Measurements from ENCODE around the gene RPS19. TPM values are rescaled to one million over a fixed set of nuclear protein-coding genes. Genes with fewer than 3 reads are reported as not detected.

Gene RPS19
- 1,900 and 2,127 TPM in 2 replicates for total RNA-seq (2014; rRNA removed; shearing (Covaris generic))
- polyA plus RNA-seq (2014; cell fraction: nucleus; rRNA removed), result 348 and 1,934 TPM in 2 replicates

- DNase-seq (ENCODE audit: extremely low read depth, low read depth), result peak; percentile 97
Measured at GRCh38 chr19:41859618-41860418, at the start of gene RPS19. RPS19 (plus strand) TSS chr19:41860255; CDS start chr19:41860775, 520 bp downstream.

DNA sequence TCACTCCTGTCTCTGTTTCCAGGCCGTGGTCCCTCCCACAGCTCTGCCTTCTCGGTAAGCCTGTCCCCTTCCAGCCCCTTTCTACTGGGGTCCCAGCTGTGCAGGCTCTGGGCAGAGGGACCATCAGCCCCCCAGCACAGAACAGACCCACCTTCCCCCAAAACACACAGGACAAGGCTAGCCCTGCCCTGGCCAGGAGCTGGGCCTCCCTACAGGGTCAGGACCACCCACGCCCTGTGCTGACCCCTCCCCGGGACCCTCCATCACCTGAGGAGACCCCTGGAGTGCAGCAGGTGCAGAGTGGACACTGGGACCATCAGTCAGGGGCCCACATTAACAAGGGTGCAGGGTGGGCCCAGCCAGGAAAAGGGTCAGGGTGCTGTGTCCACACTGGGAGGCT lies 49.8 kb upstream of the RPS19 start:
- DNase-seq (ENCODE audit: extremely low read depth, low read depth), result no peak

DNA sequence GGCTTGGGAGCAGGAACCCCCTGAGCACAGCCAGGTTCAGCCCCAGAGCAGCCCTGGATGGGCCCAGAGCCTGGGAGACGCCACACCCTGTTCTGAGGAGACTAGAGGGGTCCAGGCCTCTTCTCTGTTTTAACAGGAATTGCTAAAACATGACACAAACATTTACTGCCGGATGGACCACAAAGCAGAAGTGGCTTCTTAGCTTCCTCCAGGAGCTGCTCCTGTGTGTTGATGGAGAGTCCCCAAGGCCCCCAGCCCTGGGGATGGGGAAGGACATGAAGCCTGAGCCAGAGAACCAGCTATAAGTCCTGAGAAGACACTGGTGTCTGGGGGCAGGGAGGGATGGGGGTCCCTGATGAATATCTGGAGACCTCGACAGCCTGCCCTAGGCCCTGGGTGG lies 49.0 kb upstream of the RPS19 start:
- DNase-seq (ENCODE audit: extremely low read depth, low read depth), result no peak

GRCh38 chr19:41811981-41812380 lies 48.1 kb upstream of the RPS19 start:
- no peak for DNase-seq (ENCODE audit: extremely low read depth, low read depth)

GRCh38 chr19:41813911-41814310 lies 46.1 kb upstream of the RPS19 start:
- no peak for DNase-seq (ENCODE audit: extremely low read depth, low read depth)

DNA sequence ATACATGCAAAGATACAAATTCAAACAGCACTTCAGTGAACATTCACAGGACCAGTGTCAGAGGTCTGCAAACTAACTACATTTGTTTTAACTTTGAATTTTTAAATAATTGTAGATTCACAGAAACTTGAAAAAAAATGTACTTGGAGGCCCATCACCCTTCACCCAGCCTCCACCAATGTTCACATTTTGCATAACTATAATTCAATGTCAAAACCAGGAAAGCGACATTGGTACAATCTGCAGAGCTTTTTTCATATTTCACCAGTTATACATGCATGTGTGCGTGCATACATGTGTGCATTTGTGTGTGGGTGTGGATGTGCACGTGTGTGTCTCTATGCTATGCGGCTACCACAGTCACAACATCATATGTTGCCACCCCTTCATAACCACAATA lies 44.8 kb upstream of the RPS19 start:
- DNase-seq (ENCODE audit: extremely low read depth, low read depth), result no peak

DNA sequence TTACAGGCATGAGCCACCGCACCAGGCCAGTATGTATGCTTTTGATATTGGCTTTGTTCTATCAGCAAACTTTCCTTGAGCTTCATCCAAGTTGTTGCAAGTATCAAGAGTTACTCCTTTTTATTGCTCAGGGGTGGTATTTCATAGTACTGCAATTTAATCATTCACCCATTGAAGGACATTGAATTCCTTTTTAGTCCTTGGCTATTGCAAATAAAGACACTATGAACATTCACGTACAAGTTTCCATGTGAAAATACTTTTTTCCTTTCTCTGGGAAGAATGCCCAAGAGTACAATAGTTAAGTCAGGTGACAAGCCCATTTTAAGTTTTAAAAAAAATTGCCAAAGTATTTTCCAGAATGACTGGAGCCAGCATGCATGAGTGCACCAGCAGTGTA lies 43.3 kb upstream of the RPS19 start:
- no peak for DNase-seq (ENCODE audit: extremely low read depth, low read depth)

- DNase-seq (ENCODE audit: extremely low read depth, low read depth), result peak; percentile 37
Measured at GRCh38 chr19:41821003-41821735, 38.9 kb upstream of the RPS19 start.

- DNase-seq (ENCODE audit: extremely low read depth, low read depth), result no peak
Measured at GRCh38 chr19:41837981-41838708, 21.9 kb upstream of the RPS19 start.

GRCh38 chr19:41839211-41839610 lies 20.8 kb upstream of the RPS19 start:
- DNase-seq (ENCODE audit: extremely low read depth, low read depth), result no peak

- DNase-seq (ENCODE audit: extremely low read depth, low read depth), result no peak
Measured at GRCh38 chr19:41843371-41843770, 16.7 kb upstream of the RPS19 start.

- no peak for DNase-seq (ENCODE audit: extremely low read depth, low read depth)
Measured at GRCh38 chr19:41844601-41845000, 15.5 kb upstream of the RPS19 start, which contains the start of gene LYPD4. LYPD4 (minus strand) TSS chr19:41844683; CDS start chr19:41839285, 5,398 bp downstream.

GRCh38 chr19:41845001-41845050 lies 15.2 kb upstream of the RPS19 start, which contains the start of gene DMRTC2:
DMRTC2 (plus strand) TSS chr19:41845042; CDS start chr19:41847429, 2,387 bp downstream.
- DNase-seq (ENCODE audit: extremely low read depth, low read depth), result no peak

DNA sequence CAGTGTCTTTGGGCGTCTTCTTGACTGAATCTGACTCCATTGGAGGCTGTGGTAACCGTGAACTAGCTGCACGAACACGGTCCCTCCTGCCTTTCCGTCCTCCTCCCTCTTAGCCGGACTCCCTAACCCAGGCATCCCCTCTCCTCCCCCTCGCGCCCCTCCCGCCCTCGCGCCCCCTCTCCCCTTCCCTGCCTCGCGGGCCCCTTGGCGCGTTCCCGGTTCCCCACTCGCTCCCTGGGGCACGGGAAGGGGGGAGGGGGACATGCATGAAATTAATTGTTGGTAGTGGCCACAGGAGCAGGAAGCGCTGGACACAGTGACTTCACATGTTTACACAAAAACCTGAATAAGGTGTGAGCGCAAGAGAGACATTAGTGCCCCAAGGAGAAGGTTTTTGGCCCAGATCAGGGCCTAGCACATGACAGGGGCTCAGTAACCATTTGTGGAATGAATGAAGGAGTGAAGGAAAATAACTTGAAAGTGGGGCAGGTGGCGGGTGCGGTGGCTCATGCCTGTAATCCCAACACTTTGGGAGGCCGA lies 14.9 kb upstream of the RPS19 start:
- DNase-seq (ENCODE audit: extremely low read depth, low read depth), result no peak

GRCh38 chr19:41847351-41848105 lies 12.5 kb upstream of the RPS19 start:
- DNase-seq (ENCODE audit: extremely low read depth, low read depth), result no peak

DNA sequence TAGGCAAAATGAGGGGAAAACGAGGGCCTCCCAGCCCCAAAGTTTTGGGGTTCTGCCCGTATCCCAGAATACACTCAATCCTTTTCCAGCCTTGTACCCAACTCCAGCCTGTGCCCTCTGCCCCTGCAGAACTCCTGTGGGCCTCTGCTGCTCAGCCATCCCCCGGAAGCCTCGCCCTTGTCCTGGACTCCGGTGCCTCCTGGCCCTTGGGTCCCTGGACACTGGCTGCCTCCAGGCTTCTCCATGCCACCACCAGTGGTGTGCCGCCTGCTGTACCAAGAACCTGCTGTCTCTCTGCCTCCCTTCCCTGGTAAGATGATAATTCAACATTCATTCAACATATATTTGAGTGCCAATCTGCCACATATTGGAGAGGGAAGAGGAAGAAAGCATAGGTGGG lies 11.4 kb upstream of the RPS19 start:
- DNase-seq (ENCODE audit: extremely low read depth, low read depth), result no peak

DNA sequence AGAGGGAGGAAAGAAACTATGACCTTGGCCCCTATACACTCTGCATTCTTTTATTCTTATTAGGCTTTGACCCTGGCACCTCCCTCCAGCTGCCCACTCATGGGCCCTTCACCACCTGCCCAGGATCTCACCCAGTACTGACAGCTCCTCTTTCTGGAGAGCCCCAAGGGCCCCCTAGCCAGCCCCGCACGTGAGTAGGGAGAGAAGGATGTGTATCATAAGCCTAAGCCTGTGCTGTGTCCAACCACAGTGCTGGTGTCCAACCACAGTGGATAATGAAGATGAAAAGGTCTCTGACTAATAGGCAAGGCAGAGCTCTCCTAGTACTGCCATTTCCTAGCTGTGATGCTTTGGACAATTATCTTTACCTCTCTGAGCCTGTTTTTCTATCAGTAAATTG lies 11.0 kb upstream of the RPS19 start:
- no peak for DNase-seq (ENCODE audit: extremely low read depth, low read depth)

- no peak for DNase-seq (ENCODE audit: extremely low read depth, low read depth)
Measured at GRCh38 chr19:41850381-41850780, 9.7 kb upstream of the RPS19 start.

DNA sequence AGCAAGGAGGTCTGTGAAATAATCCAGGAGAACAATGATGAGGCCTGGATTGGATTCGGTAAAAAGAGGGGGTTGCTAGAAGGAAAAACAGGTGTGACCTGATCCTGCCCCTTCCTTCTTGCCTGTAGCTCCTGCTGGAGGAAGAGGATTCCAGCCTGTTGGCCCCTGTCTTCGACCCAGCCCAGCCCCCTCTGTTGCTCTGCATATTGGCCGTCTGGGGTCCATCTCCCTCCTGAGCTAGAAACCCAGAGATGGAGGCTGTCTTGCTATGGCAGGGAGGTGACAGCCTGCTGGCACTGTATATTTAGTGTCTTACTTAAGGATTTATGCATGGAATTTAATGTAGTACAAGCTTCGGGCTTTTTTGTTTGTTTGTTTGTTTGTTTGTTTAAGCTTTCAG lies 8.6 kb upstream of the RPS19 start:
- no peak for DNase-seq (ENCODE audit: extremely low read depth, low read depth)

DNA sequence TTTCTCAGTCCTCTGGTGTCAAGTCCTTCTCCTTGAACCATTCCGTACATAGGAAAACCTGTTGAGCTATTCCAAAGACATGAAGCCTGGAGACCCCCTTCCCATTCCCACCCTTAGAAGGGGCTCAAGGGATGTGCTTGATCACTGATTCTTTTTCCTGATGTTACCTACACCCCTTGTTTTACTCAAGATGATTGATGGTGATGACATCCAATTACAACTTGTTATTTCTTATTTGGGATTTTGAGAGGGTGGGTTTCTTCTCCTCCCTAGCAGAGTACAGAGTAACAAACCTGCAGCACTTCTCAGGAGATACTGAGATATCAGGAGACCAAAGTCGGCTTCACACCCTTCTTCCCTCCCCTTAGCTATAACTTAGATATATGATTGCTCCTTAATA lies 6.7 kb upstream of the RPS19 start:
- DNase-seq (ENCODE audit: extremely low read depth, low read depth), result no peak

DNA sequence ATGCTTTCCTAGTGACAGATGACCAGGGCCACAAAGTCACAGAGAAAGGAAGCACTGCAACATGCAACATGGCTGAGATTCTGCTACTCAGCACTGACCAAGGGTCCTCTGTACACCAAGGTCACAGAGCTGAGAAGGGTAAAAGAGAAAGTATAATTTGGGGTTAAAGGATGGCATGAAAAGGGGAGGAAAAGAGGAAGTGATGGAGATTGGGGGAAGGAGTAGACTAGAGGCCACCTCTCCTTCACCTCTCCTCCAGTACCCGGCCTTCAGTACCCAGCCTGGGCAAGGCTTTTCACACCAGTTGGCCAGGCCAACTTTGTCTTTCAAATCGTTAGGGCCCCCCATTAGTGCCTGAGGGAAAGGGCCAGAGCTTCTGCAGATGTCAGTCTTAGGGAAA lies 6.3 kb upstream of the RPS19 start:
- DNase-seq (ENCODE audit: extremely low read depth, low read depth), result no peak
